HFFc6 (cell line): ENCODE data around the gene SMG6. TPM values are rescaled to one million over a fixed set of nuclear protein-coding genes. Genes with fewer than 3 reads are reported as not detected.

Experiments used
- DNase-seq: peaks from one replicate; pipeline ENCODE4 v3.0.0-alpha.2; 2018
- H3K27ac Mint-ChIP-seq: 2 replicates; pipeline ENCODE4 v1.8.0; 2020; ENCODE audit warnings: mild to moderate bottlenecking, mixed read lengths
- H3K27me3 Mint-ChIP-seq: 2 replicates; pipeline ENCODE4 v1.8.0; 2021; ENCODE audit warnings: mild to moderate bottlenecking, moderate library complexity, mixed read lengths; ENCODE audit not compliant: insufficient read depth
- H3K36me3 Mint-ChIP-seq: 2 replicates; pipeline ENCODE4 v1.8.0; 2021; ENCODE audit warnings: low read depth, mixed read lengths
- H3K4me1 Mint-ChIP-seq: 2 replicates; pipeline ENCODE4 v1.8.0; 2020; ENCODE audit warnings: low read depth, mixed read lengths
- H3K4me3 Mint-ChIP-seq: 2 replicates; pipeline ENCODE4 v1.8.0; 2020; ENCODE audit warnings: mild to moderate bottlenecking, moderate library complexity, mixed read lengths
- H3K9me3 Mint-ChIP-seq: 2 replicates; pipeline ENCODE4 v1.8.0; 2020; ENCODE audit warnings: mild to moderate bottlenecking, mixed read lengths
- CTCF ChIP-seq: fragments of 200-600 bp; sonication (generic); IDR thresholded peaks from 2 replicates; pipeline ENCODE4 v1.5.0; 2021; ENCODE audit warnings: antibody characterized with exemption, mild to moderate bottlenecking
- total RNA-seq, 6 experiments: library from RNA; stranded (reverse); fragmentation: NEBNext Ultra II Directional; extraction: Animal tissue kit (Norgen Biotek cat#: 25700); gene quantifications; 2 replicates in 1 of 6; 3 replicates in 5 of 6; pipeline ENCODE4 v1.2.3, GENCODE V29; 2021

SMG6 gene
- total RNA-seq, 6 experiments from 2014 or later = 29.5 to 37.4 (median 31.8) TPM

- H3K4me1 Mint-ChIP-seq = peaks cover 100% of the 10 kb centered on the region
- no peaks in the 10 kb centered on the region; the same call in 1 of the 2 replicates for H3K9me3 Mint-ChIP-seq
These were observed 239.0 kb downstream of the SMG6 start for GRCh38 chr17:2064520-2064971.

GRCh38 chr17:2064147-2064489, 239.5 kb downstream of the SMG6 start:
- TF ChIP-seq CTCF = no peak
- Mint-ChIP-seq H3K9me3 (no peaks in the 10 kb centered on the region; the same call in 1 of the 2 replicates), H3K36me3 (peaks cover 42% of the 10 kb centered on the region), H3K4me3 (peak overlapping the region; percentile 27), H3K4me1 (peaks cover 100% of the 10 kb centered on the region), H3K27ac (peak overlapping the region; percentile 95), H3K27me3 (peaks cover 55% of the 10 kb centered on the region)
- DNase-seq = no peak

More at GRCh38 chr17:2064520-2064971, 239.0 kb downstream of the SMG6 start:
- Mint-ChIP-seq H3K4me3 (peak overlapping the region; percentile 27), H3K27ac (peak overlapping the region; percentile 95), H3K36me3 (peaks cover 40% of the 10 kb centered on the region), H3K27me3 (peaks cover 53% of the 10 kb centered on the region)
- DNase-seq = no peak
- no peak for TF ChIP-seq CTCF

GRCh38 chr17:2063261-2064146, 240.1 kb downstream of the SMG6 start:
- peaks cover 93% of the 10 kb centered on the region for H3K4me1 Mint-ChIP-seq
- no peaks in the 10 kb centered on the region; the same call in 1 of the 2 replicates for H3K9me3 Mint-ChIP-seq
- DNase-seq = no peak
- peak overlapping the region; percentile 27 for H3K4me3 Mint-ChIP-seq
- H3K27ac Mint-ChIP-seq = peak overlapping the region; percentile 95
- peaks cover 36% of the 10 kb centered on the region for H3K36me3 Mint-ChIP-seq
- H3K27me3 Mint-ChIP-seq = peaks cover 50% of the 10 kb centered on the region
- no peak for TF ChIP-seq CTCF

- Mint-ChIP-seq H3K9me3 (no peaks in the 10 kb centered on the region; the same call in 1 of the 2 replicates), H3K27me3 (peaks cover 48% of the 10 kb centered on the region), H3K36me3 (peaks cover 36% of the 10 kb centered on the region), H3K4me3 (peak overlapping the region; percentile 27), H3K4me1 (peaks cover 85% of the 10 kb centered on the region), H3K27ac (peak overlapping the region; percentile 95)
- TF ChIP-seq CTCF = no peak
- no peak for DNase-seq
These were observed 240.9 kb downstream of the SMG6 start for GRCh38 chr17:2062571-2063183.

- Mint-ChIP-seq H3K4me1 (peaks cover 73% of the 10 kb centered on the region), H3K27ac (peak overlapping the region; percentile 95), H3K9me3 (no peaks in the 10 kb centered on the region; the same call in 1 of the 2 replicates), H3K27me3 (peaks cover 45% of the 10 kb centered on the region), H3K4me3 (peak overlapping the region; percentile 9; the same call in 1 of the 2 replicates), H3K36me3 (peaks cover 30% of the 10 kb centered on the region)
- TF ChIP-seq CTCF = no peak
- no peak for DNase-seq
These were observed 242.1 kb downstream of the SMG6 start for GRCh38 chr17:2061441-2061958.
